HepG2 (cell line): ENCODE results near the gene EFNA2. TPM values are rescaled to one million over a fixed set of nuclear protein-coding genes. Genes with fewer than 3 reads are reported as not detected.

ENCODE experiments used
- AGO1 ChIP-seq: fragments of 200-400 bp; formaldehyde crosslinking; IDR thresholded peaks from 2 replicates; pipeline ENCODE4 v1.6.1; 2017; ENCODE audit warnings: mild to moderate bottlenecking, low read depth, low read length, moderate library complexity; ENCODE audit not compliant: poor library complexity, severe bottlenecking
- DNMT1 ChIP-seq: sonication (generic); formaldehyde crosslinking; IDR thresholded peaks from 2 replicates; pipeline ENCODE4 v1.5.1; 2020; ENCODE audit warnings: mild to moderate bottlenecking, missing genetic modification reagents
- FLYWCH1 ChIP-seq: sonication (generic); formaldehyde crosslinking; IDR thresholded peaks from 2 replicates; pipeline ENCODE4 v1.8.1; 2023; ENCODE audit warnings: mild to moderate bottlenecking, missing genetic modification reagents
- HNRNPH1 ChIP-seq: fragments of 200-400 bp; formaldehyde crosslinking; optimal IDR thresholded peaks from 2 replicates; pipeline ENCODE3; 2017; ENCODE audit warnings: mild to moderate bottlenecking, low read depth, low read length
- PCBP1 ChIP-seq: fragments of 200-400 bp; formaldehyde crosslinking; IDR thresholded peaks from 2 replicates; pipeline ENCODE4 v1.6.1; 2017; ENCODE audit warnings: mild to moderate bottlenecking, low read depth, low read length, borderline replicate concordance
- SALL1 ChIP-seq: sonication (generic); formaldehyde crosslinking; IDR thresholded peaks from 2 replicates; pipeline ENCODE4 v1.8.0; 2022; ENCODE audit warnings: mild to moderate bottlenecking, missing genetic modification reagents
- TCF12 ChIP-seq, 2 experiments: fragments of 450-650 bp in 1 of 2; sonication (generic) in 1 of 2; formaldehyde crosslinking in 1 of 2; IDR thresholded peaks; 2 replicates each; pipeline versions ENCODE4 v1.6.1 to v1.8.0; 2017 to 2022; ENCODE audit warnings: antibody characterized with exemption in 1 of 2, mild to moderate bottlenecking in 1 of 2, missing genetic modification reagents in 1 of 2, moderate library complexity in 1 of 2
- TSC22D2 ChIP-seq: sonication (generic); formaldehyde crosslinking; IDR thresholded peaks from 2 replicates; pipeline ENCODE4 v1.5.1; 2020; ENCODE audit warnings: missing genetic modification reagents, mild to moderate bottlenecking, borderline replicate concordance
- ZBTB38 ChIP-seq: sonication (generic); formaldehyde crosslinking; IDR thresholded peaks from 2 replicates; pipeline ENCODE4 v1.5.1; 2020; ENCODE audit warnings: mild to moderate bottlenecking, missing genetic modification reagents
- ZC3H4 ChIP-seq: sonication (generic); formaldehyde crosslinking; IDR thresholded peaks from 2 replicates; pipeline ENCODE4 v1.4.0; 2020; ENCODE audit warnings: missing genetic modification reagents, borderline replicate concordance
- ZNF232 ChIP-seq: sonication (generic); formaldehyde crosslinking; IDR thresholded peaks from 2 replicates; pipeline ENCODE4 v1.4.0; 2020; ENCODE audit warnings: missing genetic modification reagents, borderline replicate concordance
- ZNF431 ChIP-seq: sonication (generic); formaldehyde crosslinking; IDR thresholded peaks from 2 replicates; pipeline ENCODE4 v1.9.0; 2022; ENCODE audit warnings: missing genetic modification reagents, low read depth, mild to moderate bottlenecking, borderline replicate concordance
- polyA plus RNA-seq, 8 experiments: library from polyadenylated mRNA; depleted of rRNA in 3 of 8; stranded (reverse) in 7 of 8; unstranded in 1 of 8; fragments of >200 nt; fragmentation: Illumina TruSeq in 4 of 8; extraction: Trizol in 4 of 8; gene quantifications; 2 replicates each; pipeline versions ENCODE4 v1.2.1 to v1.2.3, GENCODE V29; 2011 to 2016; ENCODE audit warnings: low read depth in 4 of 8, missing spikeins in 1 of 8, mixed read lengths in 1 of 8; ENCODE audit not compliant: insufficient read depth in 1 of 8
- total RNA-seq, 5 experiments: library from RNA; depleted of rRNA; stranded (reverse); fragments of >200 nt; fragmentation: Illumina TruSeq; extraction: Trizol; gene quantifications; 2 replicates each; pipeline ENCODE4 v1.2.3, GENCODE V29; 2016; ENCODE audit warnings: low read depth in 1 of 5
- TF ChIP-seq, protein P1 (sequence below): sonication (generic); formaldehyde crosslinking; IDR thresholded peaks from 2 replicates; pipeline ENCODE4 v1.5.0; 2020; ENCODE audit warnings: mild to moderate bottlenecking, missing genetic modification reagents
- TF ChIP-seq, protein P2 (sequence below): sonication (generic); formaldehyde crosslinking; IDR thresholded peaks from 2 replicates; pipeline ENCODE4 v1.5.0; 2020; ENCODE audit warnings: mild to moderate bottlenecking, missing genetic modification reagents, moderate library complexity
- TF ChIP-seq, protein P3 (sequence below), 2 experiments: sonication (generic) in 1 of 2; formaldehyde crosslinking in 1 of 2; IDR thresholded peaks; 2 replicates each; pipeline versions ENCODE4 v1.4.0 to v1.6.1; 2018 to 2020; ENCODE audit warnings: missing genetic modification reagents in 2 of 2, borderline replicate concordance in 1 of 2, low read depth in 1 of 2, mild to moderate bottlenecking in 1 of 2, missing biosample characterization in 1 of 2
- TF ChIP-seq, protein P4 (sequence below): sonication (generic); formaldehyde crosslinking; IDR thresholded peaks from 2 replicates; pipeline ENCODE4 v1.4.0; 2020; ENCODE audit warnings: missing genetic modification reagents
- TF ChIP-seq, protein P5 (sequence below): IDR thresholded peaks from 2 replicates; pipeline ENCODE4 v1.6.1; 2018; ENCODE audit warnings: missing genetic modification reagents
- TF ChIP-seq, protein P6 (sequence below): sonication (generic); formaldehyde crosslinking; IDR thresholded peaks from 2 replicates; pipeline ENCODE4 v1.4.0; 2020; ENCODE audit warnings: mild to moderate bottlenecking, missing genetic modification reagents

Gene EFNA2
- total and polyA plus RNA-seq, 2 of the 13 experiments (the other 11 are each of a cell fraction or from before 2014, with no cell fraction given) = 6.0 to 9.9 TPM

DNA sequence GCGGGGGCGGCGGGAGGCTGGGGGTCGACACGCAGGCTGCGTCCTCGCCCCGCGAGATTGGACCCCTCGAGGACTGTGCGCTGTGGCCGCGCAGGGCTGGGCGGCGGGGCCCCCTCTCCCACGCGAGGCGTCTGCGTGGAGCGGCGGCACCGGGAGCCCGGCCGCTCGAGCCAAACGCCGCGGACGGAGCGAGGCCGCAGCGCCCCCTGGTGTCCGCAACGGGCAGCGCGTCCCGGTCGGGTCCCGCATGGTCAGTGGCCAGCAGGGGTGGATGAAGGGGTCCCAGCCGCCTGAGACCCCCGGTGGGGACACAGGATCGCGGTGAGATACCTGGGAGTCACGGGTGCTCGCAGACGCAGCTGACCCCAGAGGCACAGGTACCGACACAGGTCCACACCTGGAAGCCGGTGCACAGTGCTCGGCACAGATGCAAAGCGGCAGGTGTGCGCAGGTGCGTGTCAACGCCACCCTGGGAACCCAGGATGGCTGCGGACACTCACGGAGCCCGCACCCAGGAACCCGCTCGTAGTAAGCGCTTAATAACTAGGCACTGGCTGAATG is 18.7 kb upstream of the EFNA2 start (continued):
- no peak for TF ChIP-seq TCF12 (IDR thresholded peaks at IDR 0.05)
- TF ChIP-seq TCF12 (CRISPR knock-in tag; IDR thresholded peaks at IDR 0.05) = peak; percentile 62; the same call in 1 of the 2 replicates
- TF ChIP-seq, protein P1, sequence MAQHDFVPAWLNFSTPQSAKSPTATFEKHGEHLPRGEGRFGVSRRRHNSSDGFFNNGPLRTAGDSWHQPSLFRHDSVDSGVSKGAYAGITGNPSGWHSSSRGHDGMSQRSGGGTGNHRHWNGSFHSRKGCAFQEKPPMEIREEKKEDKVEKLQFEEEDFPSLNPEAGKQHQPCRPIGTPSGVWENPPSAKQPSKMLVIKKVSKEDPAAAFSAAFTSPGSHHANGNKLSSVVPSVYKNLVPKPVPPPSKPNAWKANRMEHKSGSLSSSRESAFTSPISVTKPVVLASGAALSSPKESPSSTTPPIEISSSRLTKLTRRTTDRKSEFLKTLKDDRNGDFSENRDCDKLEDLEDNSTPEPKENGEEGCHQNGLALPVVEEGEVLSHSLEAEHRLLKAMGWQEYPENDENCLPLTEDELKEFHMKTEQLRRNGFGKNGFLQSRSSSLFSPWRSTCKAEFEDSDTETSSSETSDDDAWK (CRISPR knock-in tag) = no peak
- TF ChIP-seq, protein P2, sequence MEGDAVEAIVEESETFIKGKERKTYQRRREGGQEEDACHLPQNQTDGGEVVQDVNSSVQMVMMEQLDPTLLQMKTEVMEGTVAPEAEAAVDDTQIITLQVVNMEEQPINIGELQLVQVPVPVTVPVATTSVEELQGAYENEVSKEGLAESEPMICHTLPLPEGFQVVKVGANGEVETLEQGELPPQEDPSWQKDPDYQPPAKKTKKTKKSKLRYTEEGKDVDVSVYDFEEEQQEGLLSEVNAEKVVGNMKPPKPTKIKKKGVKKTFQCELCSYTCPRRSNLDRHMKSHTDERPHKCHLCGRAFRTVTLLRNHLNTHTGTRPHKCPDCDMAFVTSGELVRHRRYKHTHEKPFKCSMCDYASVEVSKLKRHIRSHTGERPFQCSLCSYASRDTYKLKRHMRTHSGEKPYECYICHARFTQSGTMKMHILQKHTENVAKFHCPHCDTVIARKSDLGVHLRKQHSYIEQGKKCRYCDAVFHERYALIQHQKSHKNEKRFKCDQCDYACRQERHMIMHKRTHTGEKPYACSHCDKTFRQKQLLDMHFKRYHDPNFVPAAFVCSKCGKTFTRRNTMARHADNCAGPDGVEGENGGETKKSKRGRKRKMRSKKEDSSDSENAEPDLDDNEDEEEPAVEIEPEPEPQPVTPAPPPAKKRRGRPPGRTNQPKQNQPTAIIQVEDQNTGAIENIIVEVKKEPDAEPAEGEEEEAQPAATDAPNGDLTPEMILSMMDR (CRISPR knock-in tag) = peak; percentile 92
- TF ChIP-seq DNMT1 = 0 out of 2 replicates have a peak, but pooled peaks have one; percentile 37
- TF ChIP-seq, protein P3, sequence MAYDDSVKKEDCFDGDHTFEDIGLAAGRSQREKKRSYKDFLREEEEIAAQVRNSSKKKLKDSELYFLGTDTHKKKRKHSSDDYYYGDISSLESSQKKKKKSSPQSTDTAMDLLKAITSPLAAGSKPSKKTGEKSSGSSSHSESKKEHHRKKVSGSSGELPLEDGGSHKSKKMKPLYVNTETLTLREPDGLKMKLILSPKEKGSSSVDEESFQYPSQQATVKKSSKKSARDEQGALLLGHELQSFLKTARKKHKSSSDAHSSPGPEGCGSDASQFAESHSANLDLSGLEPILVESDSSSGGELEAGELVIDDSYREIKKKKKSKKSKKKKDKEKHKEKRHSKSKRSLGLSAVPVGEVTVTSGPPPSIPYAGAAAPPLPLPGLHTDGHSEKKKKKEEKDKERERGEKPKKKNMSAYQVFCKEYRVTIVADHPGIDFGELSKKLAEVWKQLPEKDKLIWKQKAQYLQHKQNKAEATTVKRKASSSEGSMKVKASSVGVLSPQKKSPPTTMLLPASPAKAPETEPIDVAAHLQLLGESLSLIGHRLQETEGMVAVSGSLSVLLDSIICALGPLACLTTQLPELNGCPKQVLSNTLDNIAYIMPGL (CRISPR knock-in tag; IDR thresholded peaks at IDR 0.05; ENCODE audit: borderline replicate concordance in 1 of 2, low read depth in 1 of 2) = 0 out of 4 replicates have a peak, but pooled peaks have one; percentile 48 to 52
- no peak for TF ChIP-seq FLYWCH1 (CRISPR knock-in tag)
- 0 out of 2 replicates have a peak, but pooled peaks have one; percentile 17 for TF ChIP-seq SALL1 (CRISPR knock-in tag)
- TF ChIP-seq AGO1 = peak; percentile 20
- no peak for TF ChIP-seq ZNF232
- 0 out of 2 replicates have a peak, but pooled peaks have one; percentile 24 for TF ChIP-seq ZNF431 (CRISPR knock-in tag)
- peak; percentile 20; the same call in 1 of the 2 replicates for TF ChIP-seq PCBP1
- peak; percentile 63; the same call in 1 of the 2 replicates for TF ChIP-seq TSC22D2 (CRISPR knock-in tag)
- TF ChIP-seq, protein P4, sequence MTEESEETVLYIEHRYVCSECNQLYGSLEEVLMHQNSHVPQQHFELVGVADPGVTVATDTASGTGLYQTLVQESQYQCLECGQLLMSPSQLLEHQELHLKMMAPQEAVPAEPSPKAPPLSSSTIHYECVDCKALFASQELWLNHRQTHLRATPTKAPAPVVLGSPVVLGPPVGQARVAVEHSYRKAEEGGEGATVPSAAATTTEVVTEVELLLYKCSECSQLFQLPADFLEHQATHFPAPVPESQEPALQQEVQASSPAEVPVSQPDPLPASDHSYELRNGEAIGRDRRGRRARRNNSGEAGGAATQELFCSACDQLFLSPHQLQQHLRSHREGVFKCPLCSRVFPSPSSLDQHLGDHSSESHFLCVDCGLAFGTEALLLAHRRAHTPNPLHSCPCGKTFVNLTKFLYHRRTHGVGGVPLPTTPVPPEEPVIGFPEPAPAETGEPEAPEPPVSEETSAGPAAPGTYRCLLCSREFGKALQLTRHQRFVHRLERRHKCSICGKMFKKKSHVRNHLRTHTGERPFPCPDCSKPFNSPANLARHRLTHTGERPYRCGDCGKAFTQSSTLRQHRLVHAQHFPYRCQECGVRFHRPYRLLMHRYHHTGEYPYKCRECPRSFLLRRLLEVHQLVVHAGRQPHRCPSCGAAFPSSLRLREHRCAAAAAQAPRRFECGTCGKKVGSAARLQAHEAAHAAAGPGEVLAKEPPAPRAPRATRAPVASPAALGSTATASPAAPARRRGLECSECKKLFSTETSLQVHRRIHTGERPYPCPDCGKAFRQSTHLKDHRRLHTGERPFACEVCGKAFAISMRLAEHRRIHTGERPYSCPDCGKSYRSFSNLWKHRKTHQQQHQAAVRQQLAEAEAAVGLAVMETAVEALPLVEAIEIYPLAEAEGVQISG (CRISPR knock-in tag) = peak; percentile 63
- TF ChIP-seq HNRNPH1 = no peak
- TF ChIP-seq, protein P5, sequence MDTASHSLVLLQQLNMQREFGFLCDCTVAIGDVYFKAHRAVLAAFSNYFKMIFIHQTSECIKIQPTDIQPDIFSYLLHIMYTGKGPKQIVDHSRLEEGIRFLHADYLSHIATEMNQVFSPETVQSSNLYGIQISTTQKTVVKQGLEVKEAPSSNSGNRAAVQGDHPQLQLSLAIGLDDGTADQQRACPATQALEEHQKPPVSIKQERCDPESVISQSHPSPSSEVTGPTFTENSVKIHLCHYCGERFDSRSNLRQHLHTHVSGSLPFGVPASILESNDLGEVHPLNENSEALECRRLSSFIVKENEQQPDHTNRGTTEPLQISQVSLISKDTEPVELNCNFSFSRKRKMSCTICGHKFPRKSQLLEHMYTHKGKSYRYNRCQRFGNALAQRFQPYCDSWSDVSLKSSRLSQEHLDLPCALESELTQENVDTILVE = no peak; the same call in 1 of the 2 replicates
- 0 out of 2 replicates have a peak, but pooled peaks have one; percentile 61 for TF ChIP-seq ZBTB38
- no peak for TF ChIP-seq ZC3H4 (CRISPR knock-in tag)
- TF ChIP-seq, protein P6, sequence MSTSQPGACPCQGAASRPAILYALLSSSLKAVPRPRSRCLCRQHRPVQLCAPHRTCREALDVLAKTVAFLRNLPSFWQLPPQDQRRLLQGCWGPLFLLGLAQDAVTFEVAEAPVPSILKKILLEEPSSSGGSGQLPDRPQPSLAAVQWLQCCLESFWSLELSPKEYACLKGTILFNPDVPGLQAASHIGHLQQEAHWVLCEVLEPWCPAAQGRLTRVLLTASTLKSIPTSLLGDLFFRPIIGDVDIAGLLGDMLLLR (CRISPR knock-in tag) = 0 out of 2 replicates have a peak, but pooled peaks have one; percentile 31
